GM12878 (cell line): ENCODE data around the gene CAB39. TPM values are rescaled to one million over a fixed set of nuclear protein-coding genes. Genes with fewer than 3 reads are reported as not detected.

ENCODE experiments used
- ATAC-seq: fragments of 200-7000 bp; cut with Tn5 transposase; 3 replicates; pipeline ENCODE4 v1.9.1; 2020; ENCODE audit warnings: mild to moderate bottlenecking, moderate library complexity
- BruUV-seq: library from RNA; stranded (reverse); fragments of 400-500 nt; replicated peaks from 2 replicates; lab custom pipeline; 2021; lab: Mats Ljungman, UMichigan
- CTCF ChIA-PET: fragments of 300-600 bp; sonication (Branson Sonifier 250); formaldehyde crosslinking; extraction: SDS; loops from one replicate; lab custom pipeline; 2021; ENCODE audit warnings: inconsistent platforms; lab: Yijun Ruan, JAX
- POLR2A ChIA-PET: fragments of 350-600 bp; formaldehyde crosslinking; extraction: SDS; loops from one replicate; lab custom pipeline; 2021; ENCODE audit warnings: inconsistent platforms; lab: Charles Lee
- RAD21 ChIA-PET: fragments of 300-600 bp; sonication (Branson Sonifier 250); formaldehyde crosslinking; loops from one replicate; lab custom pipeline; 2023; ENCODE audit warnings: antibody characterized with exemption; ENCODE audit not compliant: unreplicated experiment; lab: Charles Lee
- SMC1A ChIA-PET: fragments of 300-600 bp; sonication (Branson Sonifier 250); formaldehyde crosslinking; loops from one replicate; lab custom pipeline; 2023; ENCODE audit not compliant: unreplicated experiment, uncharacterized antibody; lab: Charles Lee
- DNase-seq: peaks from one replicate; pipeline ENCODE4 v3.0.0-alpha.2; 2011; ENCODE audit warnings: low read depth, low spot score
- FAIRE-seq: peaks from 3 replicates; lab custom pipeline; 2011; peaks lifted over from hg19 to GRCh38; lab: Jason Lieb, UNC
- H2AFZ ChIP-seq: 2 replicates; pipeline ENCODE4 v1.6.0; 2011; ENCODE audit warnings: low read depth, low read length, control low read depth; ENCODE audit not compliant: control insufficient read depth
- H3K27ac ChIP-seq: 2 replicates; pipeline ENCODE4 v1.5.1; 2011; ENCODE audit warnings: control low read depth; ENCODE audit not compliant: control insufficient read depth, insufficient read depth
- H3K27me3 ChIP-seq, 2 experiments: replicated peaks in 1 of 2; 2 replicates each; pipeline versions ENCODE4 v1.6.0 to v1.6.1; 2011; ENCODE audit warnings: low read length in 1 of 2; ENCODE audit not compliant: control insufficient read depth in 2 of 2, insufficient read depth in 2 of 2
- H3K36me3 ChIP-seq, 2 experiments: 2 replicates each; pipeline ENCODE4 v1.5.1; 2011; ENCODE audit warnings: low read length in 1 of 2; ENCODE audit not compliant: control insufficient read depth in 2 of 2, insufficient read depth in 2 of 2
- H3K4me1 ChIP-seq: 2 replicates; pipeline ENCODE4 v1.6.1; 2011; ENCODE audit warnings: mild to moderate bottlenecking, low read length, moderate library complexity, mixed read lengths; ENCODE audit not compliant: control insufficient read depth, insufficient read depth
- H3K4me2 ChIP-seq: 2 replicates; pipeline ENCODE4 v1.6.0; 2011; ENCODE audit warnings: control low read depth; ENCODE audit not compliant: control insufficient read depth, insufficient read depth
- H3K4me3 ChIP-seq: fragments of 200-600 bp; sonication (generic); 2 replicates; pipeline ENCODE4 v1.5.1; 2016
- H3K79me2 ChIP-seq: 2 replicates; pipeline ENCODE4 v1.6.0; 2011; ENCODE audit warnings: low read length; ENCODE audit not compliant: control insufficient read depth, insufficient read depth
- H3K9ac ChIP-seq: 2 replicates; pipeline ENCODE4 v1.8.0; 2011; ENCODE audit warnings: low read length, control low read depth, mixed read lengths; ENCODE audit not compliant: control insufficient read depth, insufficient read depth
- H3K9me3 ChIP-seq: replicated peaks from 3 replicates; pipeline ENCODE4 v1.5.1; 2011; ENCODE audit warnings: mild to moderate bottlenecking, low read length; ENCODE audit not compliant: control insufficient read depth, insufficient read depth
- H4K20me1 ChIP-seq: 2 replicates; pipeline ENCODE4 v1.6.0; 2011; ENCODE audit not compliant: control insufficient read depth, insufficient read depth
- CUX1 ChIP-seq: IDR thresholded peaks from 2 replicates; pipeline ENCODE4 v1.6.1; 2012; ENCODE audit warnings: improper control_type of control experiment, low read depth, low read length; ENCODE audit not compliant: insufficient replicate concordance
- DPF2 ChIP-seq: fragments of 450-650 bp; IDR thresholded peaks from 2 replicates; pipeline ENCODE4 v1.6.1; 2017; ENCODE audit warnings: mild to moderate bottlenecking
- MXI1 ChIP-seq: fragments of 150-350 bp; IDR thresholded peaks from 2 replicates; pipeline ENCODE4 v1.6.1; 2011; ENCODE audit warnings: low read depth, mild to moderate bottlenecking, inconsistent platforms, low read length, improper control_type of control experiment
- PAX8 ChIP-seq: fragments of 450-650 bp; IDR thresholded peaks from 2 replicates; pipeline ENCODE4 v1.6.1; 2017; ENCODE audit warnings: mild to moderate bottlenecking, moderate library complexity
- POLR2A ChIP-seq: IDR thresholded peaks from 2 replicates; pipeline ENCODE4 v1.6.1; 2011; ENCODE audit warnings: low read depth, mild to moderate bottlenecking, low read length
- RAD51 ChIP-seq: fragments of 450-650 bp; IDR thresholded peaks from 2 replicates; pipeline ENCODE4 v1.6.1; 2016; ENCODE audit warnings: moderate library complexity, mild to moderate bottlenecking, inconsistent platforms
- RUNX3 ChIP-seq: IDR thresholded peaks from 2 replicates; pipeline ENCODE4 v1.6.1; 2012; ENCODE audit warnings: low read length, inconsistent platforms
- SIX5 ChIP-seq: IDR thresholded peaks from 2 replicates; pipeline ENCODE4 v1.6.1; 2011; ENCODE audit warnings: mild to moderate bottlenecking, low read depth, low read length, moderate library complexity; ENCODE audit not compliant: severe bottlenecking
- ZNF217 ChIP-seq: fragments of 450-650 bp; IDR thresholded peaks from 2 replicates; pipeline ENCODE4 v1.6.1; 2017; ENCODE audit warnings: antibody characterized with exemption, mild to moderate bottlenecking
- ZNF622 ChIP-seq: fragments of 450-650 bp; IDR thresholded peaks from 2 replicates; pipeline ENCODE4 v1.6.1; 2017; ENCODE audit warnings: mild to moderate bottlenecking, inconsistent platforms
- WGBS: methylation state at CpG from one replicate; pipeline ENCODE4 v1.1.6; 2016; ENCODE audit warnings: low lambda C conversion rate; ENCODE audit not compliant: insufficient replicate concordance, insufficient coverage; ENCODE audit errors: missing lambda C conversion rate; 5-methylcytosine and 5-hydroxymethylcytosine counted together
- in situ Hi-C: fragments of 300-500 bp; cut with MboI; formaldehyde crosslinking; loops from 9 replicates; pipeline ENCODE4 v1.14.3; 2018; ENCODE audit warnings: mixed read lengths
- intact Hi-C: fragments of 100-400 bp; cut with micrococcal nuclease; formaldehyde crosslinking; loops from one replicate; pipeline ENCODE4 v1.14.2; 2022; ENCODE audit not compliant: unreplicated experiment
- polyA plus RNA-seq, 11 experiments: library from polyadenylated mRNA; depleted of rRNA in 4 of 11; unstranded in 6 of 11; stranded (reverse) in 5 of 11; fragments of >200 nt; fragmentation: Nextera tagmentation in 4 of 11; fragmentation: Illumina TruSeq in 1 of 11; extraction: Ambion mirVana in 4 of 11; extraction: Trizol in 1 of 11; gene quantifications; 1 replicate in 1 of 11; 2 replicates in 10 of 11; pipeline versions ENCODE4 v1.2.1 to v1.2.3, GENCODE V29; 2011 to 2016; ENCODE audit warnings: inconsistent platforms in 2 of 11, missing spikeins in 2 of 11, low read depth in 1 of 11
- total RNA-seq, 4 experiments: library from RNA; depleted of rRNA in 3 of 4; stranded (reverse); fragments of >200 nt in 3 of 4; fragmentation: Illumina TruSeq in 1 of 4; extraction: Trizol in 1 of 4; gene quantifications; 2 replicates each; pipeline versions ENCODE4 v1.2.1 to v1.2.3, GENCODE V29; 2013 to 2021
- TF ChIP-seq, protein P1 (sequence below): fragments of 450-650 bp; IDR thresholded peaks from 2 replicates; pipeline ENCODE4 v1.6.1; 2017; ENCODE audit warnings: mild to moderate bottlenecking, moderate library complexity
- TF ChIP-seq, protein P2 (sequence below): IDR thresholded peaks from 2 replicates; pipeline ENCODE4 v1.6.1; 2011; ENCODE audit warnings: mild to moderate bottlenecking, low read depth, low read length, moderate library complexity; ENCODE audit not compliant: insufficient replicate concordance

The CAB39 gene
- total and polyA plus RNA-seq, 10 of the 15 experiments (the other 5 are each of a cell fraction or from before 2014, with no cell fraction given), result 13.3 to 129 (median 62.9) TPM

- peak overlapping the region; percentile 43 for H3K27ac ChIP-seq
- no peaks in the 10 kb centered on the region for H3K27me3 ChIP-seq
- peaks cover 98% of the 10 kb centered on the region for H3K79me2 ChIP-seq
- peaks cover 3% of the 10 kb centered on the region; the same call in 1 of the 2 replicates for H4K20me1 ChIP-seq
- SMC1A ChIA-PET, result interaction anchor here (0.8 to 2.8 kb wide), 14 partner anchors 9 to 103 kb away, joined by 3 to 14 read pairs (median 4); no protein-coding TSS in a partner anchor
- ATAC-seq (no peak), FAIRE-seq (no peak), DNase-seq (no peak)
- in situ Hi-C loops, result no loop called here
- H3K4me2 ChIP-seq, result peak overlapping the region; percentile 68
- BruUV-seq, result no TSS peak
- peaks cover 35% of the 10 kb centered on the region for H3K4me1 ChIP-seq
- POLR2A ChIA-PET, result interaction anchor here (0.6 to 1.7 kb wide), 8 partner anchors 11 to 96 kb away, joined by 3 to 5 read pairs (median 3); no protein-coding TSS in a partner anchor
- intact Hi-C loops, result loop anchor here (10.0 kb wide), 2 partner anchors 303 to 493 kb away; partner anchors contain the start of genes SP100 and SP140
- WGBS, result 71% methylated on average over 3 of the region's 3 CpGs
- no peak overlapping the region for H2AFZ ChIP-seq
- H3K9me3 ChIP-seq, result no peaks in the 10 kb centered on the region
- H3K36me3 ChIP-seq, result peaks cover 2 to 17% of the 10 kb centered on the region in 2 experiments
- RAD21 ChIA-PET, result interaction anchor here (0.7 to 3.5 kb wide), 9 partner anchors 13 to 107 kb away, joined by 3 to 12 read pairs (median 6); no protein-coding TSS in a partner anchor
- CTCF ChIA-PET, result interaction anchor here (1.0 to 1.2 kb wide), 4 partner anchors 42 to 103 kb away, joined by 3 to 4 read pairs (median 4); no protein-coding TSS in a partner anchor
- peak overlapping the region; percentile 24 for H3K4me3 ChIP-seq
- H3K9ac ChIP-seq, result peak overlapping the region; percentile 40
- TF ChIP-seq RUNX3 (0 out of 2 replicates have a peak, but pooled peaks have one; percentile 16), POLR2A (peak; percentile 36; the same call in 1 of the 2 replicates), RAD51 (no peak), ZNF217 (no peak), PAX8 (no peak), ZNF622 (no peak), CUX1 (no peak), DPF2 (no peak), SIX5 (no peak), MXI1 (0 out of 2 replicates have a peak, but pooled peaks have one; percentile 19)
- TF ChIP-seq, protein P1, sequence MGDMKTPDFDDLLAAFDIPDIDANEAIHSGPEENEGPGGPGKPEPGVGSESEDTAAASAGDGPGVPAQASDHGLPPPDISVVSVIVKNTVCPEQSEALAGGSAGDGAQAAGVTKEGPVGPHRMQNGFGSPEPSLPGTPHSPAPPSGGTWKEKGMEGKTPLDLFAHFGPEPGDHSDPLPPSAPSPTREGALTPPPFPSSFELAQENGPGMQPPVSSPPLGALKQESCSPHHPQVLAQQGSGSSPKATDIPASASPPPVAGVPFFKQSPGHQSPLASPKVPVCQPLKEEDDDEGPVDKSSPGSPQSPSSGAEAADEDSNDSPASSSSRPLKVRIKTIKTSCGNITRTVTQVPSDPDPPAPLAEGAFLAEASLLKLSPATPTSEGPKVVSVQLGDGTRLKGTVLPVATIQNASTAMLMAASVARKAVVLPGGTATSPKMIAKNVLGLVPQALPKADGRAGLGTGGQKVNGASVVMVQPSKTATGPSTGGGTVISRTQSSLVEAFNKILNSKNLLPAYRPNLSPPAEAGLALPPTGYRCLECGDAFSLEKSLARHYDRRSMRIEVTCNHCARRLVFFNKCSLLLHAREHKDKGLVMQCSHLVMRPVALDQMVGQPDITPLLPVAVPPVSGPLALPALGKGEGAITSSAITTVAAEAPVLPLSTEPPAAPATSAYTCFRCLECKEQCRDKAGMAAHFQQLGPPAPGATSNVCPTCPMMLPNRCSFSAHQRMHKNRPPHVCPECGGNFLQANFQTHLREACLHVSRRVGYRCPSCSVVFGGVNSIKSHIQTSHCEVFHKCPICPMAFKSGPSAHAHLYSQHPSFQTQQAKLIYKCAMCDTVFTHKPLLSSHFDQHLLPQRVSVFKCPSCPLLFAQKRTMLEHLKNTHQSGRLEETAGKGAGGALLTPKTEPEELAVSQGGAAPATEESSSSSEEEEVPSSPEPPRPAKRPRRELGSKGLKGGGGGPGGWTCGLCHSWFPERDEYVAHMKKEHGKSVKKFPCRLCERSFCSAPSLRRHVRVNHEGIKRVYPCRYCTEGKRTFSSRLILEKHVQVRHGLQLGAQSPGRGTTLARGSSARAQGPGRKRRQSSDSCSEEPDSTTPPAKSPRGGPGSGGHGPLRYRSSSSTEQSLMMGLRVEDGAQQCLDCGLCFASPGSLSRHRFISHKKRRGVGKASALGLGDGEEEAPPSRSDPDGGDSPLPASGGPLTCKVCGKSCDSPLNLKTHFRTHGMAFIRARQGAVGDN, result no peak
- TF ChIP-seq, protein P2, sequence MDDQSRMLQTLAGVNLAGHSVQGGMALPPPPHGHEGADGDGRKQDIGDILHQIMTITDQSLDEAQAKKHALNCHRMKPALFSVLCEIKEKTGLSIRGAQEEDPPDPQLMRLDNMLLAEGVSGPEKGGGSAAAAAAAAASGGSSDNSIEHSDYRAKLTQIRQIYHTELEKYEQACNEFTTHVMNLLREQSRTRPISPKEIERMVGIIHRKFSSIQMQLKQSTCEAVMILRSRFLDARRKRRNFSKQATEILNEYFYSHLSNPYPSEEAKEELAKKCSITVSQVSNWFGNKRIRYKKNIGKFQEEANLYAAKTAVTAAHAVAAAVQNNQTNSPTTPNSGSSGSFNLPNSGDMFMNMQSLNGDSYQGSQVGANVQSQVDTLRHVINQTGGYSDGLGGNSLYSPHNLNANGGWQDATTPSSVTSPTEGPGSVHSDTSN, result no peak
Observed at GRCh38 chr2:230717600-230717999, 5.0 kb downstream of the CAB39 start.
